ENCODE measurements around the gene HSPG2.

DNA sequence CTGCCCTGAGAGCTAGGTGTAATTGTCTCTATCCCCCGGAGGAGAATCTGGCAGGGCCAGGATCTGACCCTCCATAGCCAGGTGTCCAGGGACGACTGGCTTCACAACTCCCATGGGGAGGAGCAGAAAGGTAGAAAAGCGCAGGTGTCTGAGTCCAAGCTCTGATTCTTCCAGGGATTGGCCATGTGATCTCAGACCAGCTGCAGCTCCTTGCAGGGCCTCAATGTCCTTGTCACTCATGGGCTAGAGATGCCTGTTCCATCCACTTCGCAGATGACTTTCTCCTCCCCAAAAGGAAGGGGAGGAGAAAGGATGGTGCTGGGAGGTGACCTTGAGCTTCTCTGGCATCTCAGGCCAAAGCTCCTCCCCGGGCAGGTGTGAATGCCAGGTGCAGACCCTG lies 22.7 kb downstream of the HSPG2 start:
- TF ChIP-seq POLR2A (IDR thresholded peaks at IDR 0.05) = no peak
- TF ChIP-seq, protein P1, sequence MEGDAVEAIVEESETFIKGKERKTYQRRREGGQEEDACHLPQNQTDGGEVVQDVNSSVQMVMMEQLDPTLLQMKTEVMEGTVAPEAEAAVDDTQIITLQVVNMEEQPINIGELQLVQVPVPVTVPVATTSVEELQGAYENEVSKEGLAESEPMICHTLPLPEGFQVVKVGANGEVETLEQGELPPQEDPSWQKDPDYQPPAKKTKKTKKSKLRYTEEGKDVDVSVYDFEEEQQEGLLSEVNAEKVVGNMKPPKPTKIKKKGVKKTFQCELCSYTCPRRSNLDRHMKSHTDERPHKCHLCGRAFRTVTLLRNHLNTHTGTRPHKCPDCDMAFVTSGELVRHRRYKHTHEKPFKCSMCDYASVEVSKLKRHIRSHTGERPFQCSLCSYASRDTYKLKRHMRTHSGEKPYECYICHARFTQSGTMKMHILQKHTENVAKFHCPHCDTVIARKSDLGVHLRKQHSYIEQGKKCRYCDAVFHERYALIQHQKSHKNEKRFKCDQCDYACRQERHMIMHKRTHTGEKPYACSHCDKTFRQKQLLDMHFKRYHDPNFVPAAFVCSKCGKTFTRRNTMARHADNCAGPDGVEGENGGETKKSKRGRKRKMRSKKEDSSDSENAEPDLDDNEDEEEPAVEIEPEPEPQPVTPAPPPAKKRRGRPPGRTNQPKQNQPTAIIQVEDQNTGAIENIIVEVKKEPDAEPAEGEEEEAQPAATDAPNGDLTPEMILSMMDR (IDR thresholded peaks at IDR 0.05) = no peak

All from ovary (tissue), 3 donors.